AG04450 (cell line): ENCODE data around the gene TLE2. TPM values are rescaled to one million over a fixed set of nuclear protein-coding genes. Genes with fewer than 3 reads are reported as not detected.

ENCODE experiments used
- CTCF ChIA-PET: fragments of 300-600, 350-600 bp; formaldehyde crosslinking; extraction: SDS; loops from one replicate; lab custom pipeline; 2022; ENCODE audit warnings: antibody characterized with exemption, inconsistent platforms; lab: Charles Lee
- POLR2A ChIA-PET: fragments of 350-600 bp; formaldehyde crosslinking; extraction: SDS; loops from one replicate; lab custom pipeline; 2021; ENCODE audit warnings: antibody characterized with exemption, inconsistent platforms; lab: Yijun Ruan, JAX
- DNase-seq: peaks from one replicate; pipeline ENCODE4 v3.0.0-alpha.2; 2011; ENCODE audit warnings: low read depth, low spot score
- H3K27ac ChIP-seq: one replicate; pipeline ENCODE4 v1.5.1; 2012; ENCODE audit warnings: low read depth, low read length, control low read depth
- H3K27me3 ChIP-seq: one replicate; pipeline ENCODE4 v1.6.0; 2012; ENCODE audit warnings: low read length; ENCODE audit not compliant: control insufficient read depth, insufficient read depth
- H3K4me3 ChIP-seq: 2 replicates; pipeline ENCODE4 v1.5.1; 2011; ENCODE audit warnings: mild to moderate bottlenecking, low read depth, low read length, control low read depth
- H3K9me3 ChIP-seq: 2 replicates; pipeline ENCODE4 v1.5.1; 2012; ENCODE audit warnings: low read length; ENCODE audit not compliant: control insufficient read depth, insufficient read depth
- CTCF ChIP-seq: IDR thresholded peaks from 2 replicates; pipeline ENCODE4 v1.5.1; 2011; ENCODE audit warnings: low read depth, low read length, control low read depth, inconsistent platforms
- polyA plus RNA-seq: library from polyadenylated mRNA; depleted of rRNA; stranded (reverse); fragments of >200 nt; gene quantifications from 2 replicates; pipeline ENCODE4 v1.2.3, GENCODE V29; 2011

The TLE2 gene
- polyA plus RNA-seq, 1 experiment, result 0.47 TPM

GRCh38 chr19:3059653-3060052, 30.6 kb upstream of the TLE2 start:
- Histone ChIP-seq H3K9me3 (no peaks in the 10 kb centered on the region), H3K27ac (no peak overlapping the region), H3K4me3 (no peak overlapping the region), H3K27me3 (no peaks in the 10 kb centered on the region)
- POLR2A ChIA-PET, result no interaction called here
- CTCF ChIA-PET, result interaction anchor here (1.3 to 1.5 kb wide), 2 partner anchors 16 to 109 kb away, joined by 4 to 6 read pairs; no protein-coding TSS in a partner anchor
- TF ChIP-seq CTCF, result no peak
- DNase-seq, result no peak

- no peak for DNase-seq
- ChIA-PET CTCF (no interaction called here), POLR2A (no interaction called here)
- H3K9me3 ChIP-seq, result no peaks in the 10 kb centered on the region
- no peak overlapping the region for H3K4me3 ChIP-seq
- H3K27me3 ChIP-seq, result no peaks in the 10 kb centered on the region
- no peak overlapping the region for H3K27ac ChIP-seq
- TF ChIP-seq CTCF, result no peak
Observed at GRCh38 chr19:3058821-3059314, 29.8 kb upstream of the TLE2 start.

GRCh38 chr19:3058009-3058820, 29.1 kb upstream of the TLE2 start:
- POLR2A ChIA-PET, result no interaction called here
- no peak for TF ChIP-seq CTCF
- Histone ChIP-seq H3K9me3 (no peaks in the 10 kb centered on the region), H3K27me3 (no peaks in the 10 kb centered on the region), H3K27ac (no peak overlapping the region), H3K4me3 (no peak overlapping the region)
- no peak for DNase-seq
- CTCF ChIA-PET, result interaction anchor here (1.0 to 1.4 kb wide), 2 partner anchors 18 to 46 kb away, joined by 3 read pairs; no protein-coding TSS in a partner anchor

- ChIA-PET POLR2A (no interaction called here), CTCF (interaction anchor here (1.0 to 1.4 kb wide), 2 partner anchors 19 to 47 kb away, joined by 3 read pairs; no protein-coding TSS in a partner anchor)
- TF ChIP-seq CTCF, result no peak
- DNase-seq, result no peak
- Histone ChIP-seq H3K27me3 (no peaks in the 10 kb centered on the region), H3K9me3 (no peaks in the 10 kb centered on the region), H3K27ac (no peak overlapping the region), H3K4me3 (no peak overlapping the region)
Observed at GRCh38 chr19:3057275-3057714, 28.2 kb upstream of the TLE2 start.
